MV-4-11 (cell line): ENCODE data around the gene PRKAR1B.

Experiments
- DNase-seq: peaks from one replicate; lab custom pipeline; 2025; lab: John Stamatoyannopoulos, UW

Gene PRKAR1B

GRCh38 chr7:721619-722248 is 5.3 kb downstream of the PRKAR1B start:
- peak; percentile 78 for DNase-seq

GRCh38 chr7:716636-717035 is 10.4 kb downstream of the PRKAR1B start:
- DNase-seq, result no peak

- no peak for DNase-seq
Observed at GRCh38 chr7:716222-716621, 10.9 kb downstream of the PRKAR1B start.

- no peak for DNase-seq
Observed at GRCh38 chr7:714251-714671, 12.8 kb downstream of the PRKAR1B start.

GRCh38 chr7:713488-714230 is 13.4 kb downstream of the PRKAR1B start:
- DNase-seq, result no peak

GRCh38 chr7:713139-713457 is 14.0 kb downstream of the PRKAR1B start:
- no peak for DNase-seq

GRCh38 chr7:712381-713138 is 14.5 kb downstream of the PRKAR1B start:
- DNase-seq, result no peak

GRCh38 chr7:711922-712380 is 15.1 kb downstream of the PRKAR1B start:
- no peak for DNase-seq

GRCh38 chr7:711093-711921 is 15.8 kb downstream of the PRKAR1B start:
- DNase-seq, result no peak

- DNase-seq, result no peak
Observed at GRCh38 chr7:710161-710560, 16.9 kb downstream of the PRKAR1B start.

- no peak for DNase-seq
Observed at GRCh38 chr7:707296-708000, 19.6 kb downstream of the PRKAR1B start.

- no peak for DNase-seq
Observed at GRCh38 chr7:706721-707120, 20.4 kb downstream of the PRKAR1B start.

- no peak for DNase-seq
Observed at GRCh38 chr7:703049-703448, 24.0 kb downstream of the PRKAR1B start.

- no peak for DNase-seq
Observed at GRCh38 chr7:701086-701671, 25.9 kb downstream of the PRKAR1B start.

GRCh38 chr7:699476-700170 is 27.5 kb downstream of the PRKAR1B start:
- DNase-seq, result no peak

GRCh38 chr7:698515-699475 is 28.3 kb downstream of the PRKAR1B start:
- no peak for DNase-seq

- no peak for DNase-seq
Observed at GRCh38 chr7:696812-697551, 30.1 kb downstream of the PRKAR1B start.

- DNase-seq, result no peak
Observed at GRCh38 chr7:696426-696811, 30.7 kb downstream of the PRKAR1B start.

- DNase-seq, result no peak
Observed at GRCh38 chr7:693280-693679, 33.8 kb downstream of the PRKAR1B start.
